ENCODE measurements around the gene RAB37.

Gene RAB37

GRCh38 chr17:74760404-74761105 is 23.5 kb downstream of the RAB37 start:
- peak; percentile 75 for TF ChIP-seq KLF1 (tag by site-specific recombination; IDR thresholded peaks at IDR 0.05)
- TF ChIP-seq PATZ1 (tag by site-specific recombination; IDR thresholded peaks at IDR 0.05): no peak
- no peak for TF ChIP-seq ZNF433 (tag by site-specific recombination; IDR thresholded peaks at IDR 0.05; ENCODE audit: low read depth)
- peak; percentile 94 for TF ChIP-seq GLIS1 (tag by site-specific recombination; IDR thresholded peaks at IDR 0.05)
- TF ChIP-seq ZNF521 (tag by site-specific recombination; IDR thresholded peaks at IDR 0.05): no peak
- TF ChIP-seq CTCF (tag by site-specific recombination; IDR thresholded peaks at IDR 0.05): no peak
- TF ChIP-seq PRDM10 (tag by site-specific recombination; IDR thresholded peaks at IDR 0.05): peak; percentile 61
- TF ChIP-seq ZNF561 (tag by site-specific recombination; IDR thresholded peaks at IDR 0.05; ENCODE audit: borderline replicate concordance): no peak
- TF ChIP-seq GFI1B (tag by site-specific recombination; IDR thresholded peaks at IDR 0.05): no peak
- 0 out of 2 replicates have a peak, but pooled peaks have one; percentile 3 for TF ChIP-seq GLIS2 (tag by site-specific recombination; IDR thresholded peaks at IDR 0.05)
- TF ChIP-seq ZBTB8A (tag by site-specific recombination; IDR thresholded peaks at IDR 0.05): peak; percentile 73
- peak; percentile 87 for TF ChIP-seq ZIC2 (tag by site-specific recombination; IDR thresholded peaks at IDR 0.05)
- peak; percentile 85 for TF ChIP-seq REST (tag by site-specific recombination; IDR thresholded peaks at IDR 0.05)
- TF ChIP-seq ZNF132 (tag by site-specific recombination; IDR thresholded peaks at IDR 0.05; ENCODE audit: borderline replicate concordance): no peak
- TF ChIP-seq ZNF211 (tag by site-specific recombination; IDR thresholded peaks at IDR 0.05; ENCODE audit: low read depth): no peak
- TF ChIP-seq IKZF3 (tag by site-specific recombination; IDR thresholded peaks at IDR 0.05): 0 out of 2 replicates have a peak, but pooled peaks have one; percentile 9
- no peak for TF ChIP-seq ZNF529 (tag by site-specific recombination; IDR thresholded peaks at IDR 0.05; ENCODE audit: insufficient replicate concordance)
- TF ChIP-seq KLF17 (tag by site-specific recombination; IDR thresholded peaks at IDR 0.05): peak; percentile 72; the same call in 1 of the 2 replicates
- no peak for TF ChIP-seq ZNF155 (tag by site-specific recombination; IDR thresholded peaks at IDR 0.05)
- peaks cover 14% of the 10 kb centered on the region for H3K4me1 ChIP-seq (ENCODE audit: control insufficient read depth, insufficient read depth, low read length)
- POLR2A ChIA-PET: interaction anchor here (1.0 to 3.7 kb wide), 5 partner anchors 9 to 112 kb away, joined by 3 to 22 read pairs (median 4); partner anchors contain the start of genes FDXR and NAT9
- no peaks in the 10 kb centered on the region; a peak in 1 of 3 replicates for H3K36me3 ChIP-seq (ENCODE audit: control insufficient read depth in 2 of 2, insufficient read depth in 1 of 2, low read length in 2 of 2)
- no peaks in the 10 kb centered on the region for H3K9me3 ChIP-seq (ENCODE audit: control insufficient read depth, insufficient read depth, low read depth, low read length)
- H3K27ac ChIP-seq (ENCODE audit: extremely low read depth, low read depth, low read length): no peak overlapping the region
- no peak overlapping the region for H3K4me3 ChIP-seq (ENCODE audit: low read depth, low read length)
- CTCF ChIA-PET: interaction anchor here (1.2 to 5.4 kb wide), 3 partner anchors 15 to 52 kb away, joined by 3 to 38 read pairs (median 5); no protein-coding TSS in a partner anchor

Measured in HEK293 (cell line).